ENCODE measurements around the gene ACADM. TPM values are rescaled to one million over a fixed set of nuclear protein-coding genes. Genes with fewer than 3 reads are reported as not detected.
"Not testable (repeated sequence)": the region's sequence is repeated elsewhere in the genome, so short reads cannot be mapped to it uniquely, and the experiment has no call there.

The ACADM gene
- 10 to 100 TPM; 34.9 to 37.5 TPM for total RNA-seq

DNA sequence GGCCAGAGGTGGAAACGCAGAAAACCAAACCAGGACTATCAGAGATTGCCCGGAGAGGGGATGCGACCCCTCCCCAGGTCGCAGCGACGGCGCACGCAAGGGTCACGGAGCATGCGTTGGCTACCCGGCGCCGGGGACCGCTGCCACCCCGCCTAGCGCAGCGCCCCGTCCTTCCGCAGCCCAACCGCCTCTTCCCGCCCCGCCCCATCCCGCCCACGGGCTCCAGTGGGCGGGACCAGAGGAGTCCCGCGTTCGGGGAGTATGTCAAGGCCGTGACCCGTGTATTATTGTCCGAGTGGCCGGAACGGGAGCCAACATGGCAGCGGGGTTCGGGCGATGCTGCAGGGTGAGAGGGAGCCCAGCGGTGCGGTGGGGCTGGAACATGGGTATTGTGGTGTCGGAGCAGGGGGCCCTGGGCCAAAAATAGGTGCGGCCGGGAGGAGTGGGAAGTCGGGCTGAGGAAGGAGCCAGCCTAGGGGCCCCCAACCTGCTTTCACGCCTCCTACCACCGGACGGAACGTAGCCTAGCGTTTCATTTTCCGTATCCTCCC lies at the start of gene ACADM:
Gene ACADM (plus strand): TSS at position 238 of the 551 bp plus-strand sequence. CDS start 79 bp downstream, at position 317.
- Mint-ChIP-seq H3K4me3 (peak within 1 kb of the TSS; percentile 98), H3K27me3 (no peaks in the 10 kb centered on the region), H3K9me3 (no peaks in the 10 kb centered on the region), H3K27ac (peak within 1 kb of the TSS; percentile 95), H3K36me3 (peaks cover 5% of the 10 kb centered on the region), H3K4me1 (peaks cover 37% of the 10 kb centered on the region)
- DNase-seq: peak; percentile 89
- POLR2A ChIA-PET: no interaction called here
- peak; percentile 96 for ATAC-seq (ENCODE audit: low read depth)

DNA sequence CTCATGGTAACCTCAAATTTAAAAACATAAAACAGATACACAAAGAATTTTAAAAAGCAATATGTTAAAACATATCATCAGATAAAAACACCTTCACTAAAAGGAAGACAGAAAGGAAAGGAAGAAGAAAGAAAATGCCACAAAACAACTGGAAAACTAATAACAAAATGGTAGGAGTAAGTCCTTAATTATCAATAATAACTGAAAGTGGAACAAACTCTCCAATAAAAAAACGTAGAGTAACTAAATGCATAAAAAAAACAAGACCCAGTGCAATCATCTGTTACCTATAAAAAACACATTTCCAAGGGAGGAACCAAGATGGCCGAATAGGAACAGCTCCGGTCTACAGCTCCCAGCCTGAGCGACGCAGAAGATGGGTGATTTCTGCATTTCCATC lies 47.1 kb upstream of the ACADM start:
- Mint-ChIP-seq H3K27ac (no peak overlapping the region), H3K4me1 (no peaks in the 10 kb centered on the region), H3K27me3 (no peaks in the 10 kb centered on the region), H3K36me3 (no peaks in the 10 kb centered on the region), H3K4me3 (no peak overlapping the region), H3K9me3 (no peaks in the 10 kb centered on the region)
- DNase-seq: no peak
- ATAC-seq (ENCODE audit: low read depth): no peak
- POLR2A ChIA-PET: no interaction called here

DNA sequence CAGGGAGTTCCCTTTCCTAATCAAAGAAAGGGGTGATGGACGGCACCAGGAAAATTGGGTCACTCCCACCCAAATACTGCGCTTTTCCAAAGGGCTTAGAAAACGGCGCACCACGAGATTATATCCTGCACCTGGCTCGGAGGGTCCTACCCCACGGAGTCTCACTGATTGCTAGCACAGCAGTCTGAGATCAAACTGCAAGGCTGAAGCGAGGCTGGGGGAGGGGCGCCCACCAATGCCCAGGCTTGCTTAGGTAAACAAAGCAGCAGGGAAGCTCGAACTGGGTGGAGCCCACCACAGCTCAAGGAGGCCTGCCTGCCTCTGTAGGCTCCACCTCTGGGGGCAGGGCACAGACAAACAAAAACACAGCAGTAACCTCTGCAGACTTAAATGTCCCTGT lies 46.5 kb upstream of the ACADM start:
- ATAC-seq (ENCODE audit: low read depth); H3K4me3 Mint-ChIP-seq; H3K27me3 Mint-ChIP-seq; POLR2A ChIA-PET; H3K27ac Mint-ChIP-seq; H3K36me3 Mint-ChIP-seq; H3K9me3 Mint-ChIP-seq; H3K4me1 Mint-ChIP-seq; DNase-seq: not testable (repeated sequence)

DNA sequence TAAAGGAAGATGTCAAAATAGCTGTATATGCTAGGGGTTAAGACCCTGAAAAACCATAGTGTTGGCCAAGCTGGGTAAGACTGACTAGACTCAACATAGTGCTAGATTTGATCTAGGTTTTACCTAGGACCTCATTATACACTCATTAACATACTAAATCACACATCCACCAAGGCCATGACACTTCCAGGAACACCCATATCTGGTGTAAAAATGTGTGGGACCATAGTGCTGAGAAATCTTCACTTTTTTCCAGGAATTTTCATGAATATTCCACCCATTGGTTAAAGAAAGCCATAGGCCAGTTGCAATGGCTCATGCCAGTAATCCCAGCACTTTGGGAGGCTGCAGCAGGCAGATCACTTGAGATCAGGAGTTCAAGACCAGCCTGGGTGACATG lies 34.0 kb upstream of the ACADM start:
- H3K27ac Mint-ChIP-seq: no peak overlapping the region
- H3K36me3 Mint-ChIP-seq: no peaks in the 10 kb centered on the region
- DNase-seq: no peak
- H3K4me3 Mint-ChIP-seq: no peak overlapping the region
- no peaks in the 10 kb centered on the region for H3K9me3 Mint-ChIP-seq
- H3K27me3 Mint-ChIP-seq: no peaks in the 10 kb centered on the region
- POLR2A ChIA-PET: no interaction called here
- no peak for ATAC-seq (ENCODE audit: low read depth)
- H3K4me1 Mint-ChIP-seq: no peaks in the 10 kb centered on the region

DNA sequence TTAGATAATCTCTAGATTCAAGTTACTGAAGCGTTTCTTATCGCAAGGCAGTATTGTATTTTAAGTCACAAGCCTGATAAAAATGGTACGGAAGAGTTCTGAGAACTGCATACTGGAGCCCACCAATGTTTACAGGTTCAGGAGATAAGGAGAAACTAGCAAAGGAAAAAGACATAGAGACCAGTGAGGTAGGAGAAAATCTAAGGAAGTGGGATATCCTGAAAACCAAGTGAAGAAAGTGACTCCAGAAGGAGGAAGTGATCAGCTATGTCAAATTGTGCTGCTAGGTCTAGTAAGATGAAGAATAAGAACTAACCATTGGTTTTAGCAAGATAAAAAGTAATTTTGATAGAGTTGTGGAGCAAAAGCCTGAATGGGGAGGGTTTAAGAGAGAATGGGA lies 31.0 kb upstream of the ACADM start:
- Mint-ChIP-seq H3K36me3 (peaks cover 1% of the 10 kb centered on the region), H3K27ac (no peak overlapping the region), H3K4me3 (no peak overlapping the region), H3K9me3 (no peaks in the 10 kb centered on the region), H3K27me3 (no peaks in the 10 kb centered on the region), H3K4me1 (no peaks in the 10 kb centered on the region)
- DNase-seq (no peak), ATAC-seq (ENCODE audit: low read depth) (no peak)
- POLR2A ChIA-PET: no interaction called here

DNA sequence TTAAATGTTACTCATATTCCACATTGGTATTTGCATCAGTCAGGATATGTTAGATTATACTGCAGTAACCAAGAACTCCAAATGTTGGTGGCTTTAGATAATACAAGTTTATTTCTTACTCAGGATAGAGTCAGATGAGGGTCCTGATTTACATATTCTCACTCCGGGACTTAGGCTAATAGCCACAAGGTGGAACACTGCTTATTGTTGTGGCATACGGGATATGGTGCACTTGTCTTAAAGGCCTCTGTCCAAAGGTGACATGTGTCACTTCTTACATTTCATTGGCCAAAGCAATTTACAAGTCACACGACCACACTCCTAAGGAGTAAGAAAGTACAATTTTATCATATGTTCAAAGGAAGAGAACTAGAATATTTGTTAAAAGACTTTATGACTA lies 28.5 kb upstream of the ACADM start:
- Mint-ChIP-seq H3K4me1 (no peaks in the 10 kb centered on the region), H3K27me3 (peaks cover 8% of the 10 kb centered on the region), H3K4me3 (no peak overlapping the region), H3K36me3 (peaks cover 1% of the 10 kb centered on the region), H3K27ac (no peak overlapping the region), H3K9me3 (no peaks in the 10 kb centered on the region)
- DNase-seq (no peak), ATAC-seq (ENCODE audit: low read depth) (no peak)
- POLR2A ChIA-PET: no interaction called here

DNA sequence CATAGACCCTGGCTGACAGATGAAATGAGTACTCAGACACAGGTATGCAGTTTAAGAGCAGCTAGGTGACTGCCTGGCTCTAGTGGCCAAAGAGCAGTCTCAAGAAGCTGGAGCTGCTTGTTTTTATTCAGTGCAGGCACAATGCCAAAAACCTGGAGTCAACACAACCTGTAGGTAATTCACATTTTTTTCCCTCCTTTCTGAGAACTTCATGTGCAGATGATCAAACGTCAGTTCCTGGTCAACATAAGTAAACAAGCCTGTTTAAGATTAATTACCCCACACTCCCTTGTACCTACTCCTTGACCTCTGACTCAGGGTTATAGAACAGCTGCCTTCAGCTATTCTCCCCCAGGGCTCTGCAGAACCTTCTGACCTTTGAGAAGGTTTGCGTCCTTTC lies 17.3 kb upstream of the ACADM start:
- H3K9me3 Mint-ChIP-seq: peaks cover 1% of the 10 kb centered on the region
- no peaks in the 10 kb centered on the region for H3K36me3 Mint-ChIP-seq
- DNase-seq: no peak
- no peak for ATAC-seq (ENCODE audit: low read depth)
- H3K27ac Mint-ChIP-seq: no peak overlapping the region
- no peaks in the 10 kb centered on the region for H3K4me1 Mint-ChIP-seq
- POLR2A ChIA-PET: no interaction called here
- H3K4me3 Mint-ChIP-seq: no peak overlapping the region
- peaks cover 16% of the 10 kb centered on the region for H3K27me3 Mint-ChIP-seq

DNA sequence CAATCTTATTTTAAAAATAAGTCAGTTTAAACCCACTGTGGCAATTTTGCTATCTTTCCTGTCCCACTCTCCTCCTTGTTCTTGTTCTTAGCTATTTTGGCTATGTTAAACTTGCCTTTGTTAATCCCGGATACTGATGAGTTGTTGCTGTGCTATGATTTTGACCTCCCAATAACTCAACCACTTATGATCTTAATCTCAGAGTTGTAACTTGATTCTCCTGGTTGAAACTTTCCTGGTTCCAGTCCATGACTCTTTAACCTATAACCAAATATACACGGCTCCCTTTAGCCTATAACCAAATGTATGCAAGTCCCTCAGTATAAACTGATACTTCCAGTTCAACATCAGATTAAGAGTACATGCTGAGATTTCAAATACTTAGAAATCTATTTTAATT lies 15.6 kb upstream of the ACADM start:
- Mint-ChIP-seq H3K27ac (no peak overlapping the region), H3K4me1 (no peaks in the 10 kb centered on the region), H3K4me3 (no peak overlapping the region), H3K9me3 (no peaks in the 10 kb centered on the region), H3K36me3 (no peaks in the 10 kb centered on the region), H3K27me3 (peaks cover 20% of the 10 kb centered on the region)
- ATAC-seq (ENCODE audit: low read depth) (no peak), DNase-seq (no peak)
- POLR2A ChIA-PET: no interaction called here

DNA sequence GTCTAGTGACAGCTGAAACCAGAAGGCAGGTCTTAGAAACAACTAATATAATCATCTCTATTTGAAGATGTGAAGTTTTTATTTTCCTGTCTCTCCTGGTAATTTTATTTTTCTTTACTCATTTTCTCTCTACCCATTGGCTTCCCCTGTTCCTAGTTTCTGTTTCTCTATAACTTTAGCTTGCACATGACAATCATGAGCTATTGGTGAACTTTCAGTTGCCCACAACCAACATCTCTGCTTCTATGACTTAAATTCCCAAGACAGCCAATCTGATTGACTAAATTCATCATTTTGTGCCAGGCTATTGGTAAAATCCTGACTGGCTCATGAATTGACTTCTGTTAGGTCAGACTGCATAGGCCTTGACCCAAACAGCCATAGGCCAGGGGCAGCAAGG lies 13.7 kb upstream of the ACADM start:
- Mint-ChIP-seq H3K4me1 (no peaks in the 10 kb centered on the region), H3K27me3 (peaks cover 16% of the 10 kb centered on the region), H3K9me3 (no peaks in the 10 kb centered on the region), H3K4me3 (no peak overlapping the region), H3K36me3 (no peaks in the 10 kb centered on the region), H3K27ac (no peak overlapping the region)
- ATAC-seq (ENCODE audit: low read depth): no peak
- POLR2A ChIA-PET: no interaction called here
- no peak for DNase-seq

DNA sequence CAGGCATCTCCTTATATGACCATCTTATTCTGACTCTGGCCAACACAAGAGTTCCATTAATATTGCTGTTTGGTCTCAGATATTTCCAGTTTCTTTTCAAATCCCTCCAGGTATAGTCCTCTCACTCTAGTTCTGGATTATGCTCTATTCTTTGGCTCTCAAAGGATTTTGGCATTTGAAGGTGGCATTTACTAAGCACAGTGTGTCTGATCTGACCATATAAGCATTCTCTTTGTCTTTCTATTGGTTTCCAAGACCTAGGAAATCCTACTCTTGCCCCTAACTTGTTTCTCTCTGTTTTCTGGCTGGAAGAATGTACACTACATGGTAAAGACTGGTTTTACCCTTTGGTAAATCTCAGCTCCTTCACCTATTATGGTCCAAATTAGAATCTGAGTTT lies 12.7 kb upstream of the ACADM start:
- Mint-ChIP-seq H3K4me3 (no peak overlapping the region), H3K9me3 (no peaks in the 10 kb centered on the region), H3K27me3 (peaks cover 10% of the 10 kb centered on the region), H3K4me1 (no peaks in the 10 kb centered on the region), H3K27ac (no peak overlapping the region), H3K36me3 (no peaks in the 10 kb centered on the region)
- ATAC-seq (ENCODE audit: low read depth) (no peak), DNase-seq (no peak)
- POLR2A ChIA-PET: no interaction called here

DNA sequence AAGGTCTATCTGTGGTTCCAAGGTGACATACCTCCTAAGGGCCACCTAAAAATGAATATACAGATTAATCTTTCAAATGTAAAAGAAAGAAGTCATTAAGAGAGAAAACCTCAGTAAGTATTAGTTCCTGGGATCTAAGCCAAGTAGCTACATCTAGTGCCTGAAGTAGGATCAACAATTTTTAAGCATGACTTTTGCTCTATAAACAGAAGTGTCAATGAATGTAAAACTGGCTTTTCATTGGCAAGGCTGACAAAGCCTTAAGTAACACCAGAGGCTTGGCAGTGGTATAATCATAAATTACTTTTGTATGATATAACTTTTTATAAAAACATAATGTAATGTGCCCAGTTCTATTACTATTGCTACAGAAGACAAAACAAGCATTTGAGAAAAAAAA lies 12.2 kb upstream of the ACADM start:
- Mint-ChIP-seq H3K4me1 (no peaks in the 10 kb centered on the region), H3K4me3 (no peak overlapping the region), H3K9me3 (no peaks in the 10 kb centered on the region), H3K36me3 (no peaks in the 10 kb centered on the region), H3K27me3 (peaks cover 10% of the 10 kb centered on the region), H3K27ac (no peak overlapping the region)
- POLR2A ChIA-PET: no interaction called here
- no peak for DNase-seq
- ATAC-seq (ENCODE audit: low read depth): no peak

DNA sequence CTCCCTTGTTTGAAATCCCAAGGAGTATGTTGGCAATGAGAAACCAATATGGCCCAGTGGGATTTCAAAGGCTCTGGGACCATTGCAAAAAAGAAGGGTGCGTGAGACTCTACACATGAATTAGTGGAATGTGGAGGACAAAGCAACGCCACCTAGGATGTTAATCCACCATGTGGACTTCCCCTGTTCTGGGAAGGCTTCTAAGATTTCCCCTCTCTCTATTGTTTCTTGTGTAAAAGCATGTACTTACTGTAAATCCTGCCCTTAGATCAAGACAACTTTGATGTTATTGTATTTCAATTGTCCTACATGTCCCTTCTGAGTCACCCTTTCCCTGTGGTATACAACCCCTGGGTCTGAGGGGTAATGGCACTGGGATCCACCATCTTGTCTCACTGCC lies 4.7 kb upstream of the ACADM start:
- DNase-seq (no peak), ATAC-seq (ENCODE audit: low read depth) (no peak)
- peaks cover 13% of the 10 kb centered on the region for H3K4me1 Mint-ChIP-seq
- H3K27me3 Mint-ChIP-seq: peaks cover 3% of the 10 kb centered on the region
- H3K4me3 Mint-ChIP-seq: no peak overlapping the region
- H3K27ac Mint-ChIP-seq: no peak overlapping the region
- POLR2A ChIA-PET: no interaction called here
- H3K9me3 Mint-ChIP-seq: no peaks in the 10 kb centered on the region
- no peaks in the 10 kb centered on the region for H3K36me3 Mint-ChIP-seq

DNA sequence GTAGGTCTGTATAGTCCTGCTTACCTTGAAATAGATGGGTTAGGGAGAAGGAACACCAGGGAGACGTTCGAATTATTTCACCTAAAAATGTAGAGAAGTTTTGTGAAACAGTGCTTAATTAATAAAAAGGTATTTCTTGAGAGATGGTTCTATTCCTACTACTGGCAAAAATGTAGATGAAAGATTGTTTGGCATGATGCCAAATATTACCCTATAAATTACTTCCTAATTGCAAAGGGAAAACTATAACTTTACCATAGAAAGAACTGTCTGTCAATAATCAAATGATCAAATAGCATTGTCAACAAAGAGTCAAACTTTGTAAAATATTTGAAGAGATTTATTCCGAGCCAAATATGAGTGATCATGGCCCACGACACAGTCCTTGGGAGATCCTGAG lies 4.2 kb upstream of the ACADM start:
- Mint-ChIP-seq H3K27me3 (peaks cover 3% of the 10 kb centered on the region), H3K36me3 (no peaks in the 10 kb centered on the region), H3K4me1 (peaks cover 14% of the 10 kb centered on the region), H3K27ac (no peak overlapping the region), H3K4me3 (no peak overlapping the region), H3K9me3 (no peaks in the 10 kb centered on the region)
- no peak for DNase-seq
- POLR2A ChIA-PET: no interaction called here
- ATAC-seq (ENCODE audit: low read depth): no peak

DNA sequence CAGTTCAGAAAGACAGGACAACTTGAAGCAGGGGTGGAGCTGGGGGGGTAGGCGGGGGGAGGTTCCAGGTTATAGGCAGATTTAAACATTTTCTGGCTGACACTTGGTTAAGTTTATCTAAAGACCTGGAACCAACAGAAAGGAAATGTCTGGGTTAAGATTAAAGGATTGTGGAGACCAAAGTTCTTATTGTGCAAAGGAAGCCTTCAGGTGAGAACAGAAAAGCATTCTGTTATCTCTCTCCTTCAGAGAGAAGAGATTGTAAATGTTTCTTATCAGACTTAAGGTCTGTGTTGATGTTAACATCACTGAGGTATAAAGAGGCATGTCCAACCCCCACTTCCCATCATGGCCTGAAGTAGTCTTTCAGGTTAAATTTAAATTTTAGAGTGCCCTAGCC lies 3.7 kb upstream of the ACADM start:
- POLR2A ChIA-PET: no interaction called here
- no peak for DNase-seq
- H3K4me3 Mint-ChIP-seq: no peak overlapping the region

DNA sequence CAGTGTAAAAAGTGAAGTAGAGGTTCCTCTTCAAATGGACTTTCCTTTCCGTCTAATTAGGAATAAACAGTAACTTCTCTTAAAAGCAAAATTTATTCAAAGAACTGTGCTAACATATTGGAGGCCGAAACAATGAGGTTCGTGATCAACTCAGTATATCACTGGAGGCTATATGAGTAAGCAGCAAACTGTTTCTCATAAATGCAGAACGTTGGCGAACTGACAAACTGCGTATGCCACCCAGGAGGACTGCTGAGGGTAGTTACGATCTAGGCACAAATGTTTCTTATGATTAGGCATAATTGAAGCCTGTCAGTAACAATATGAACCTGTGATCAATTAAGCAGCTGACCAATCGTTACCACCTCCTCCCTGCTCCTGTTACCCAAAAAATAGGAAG lies 2.3 kb upstream of the ACADM start:
- POLR2A ChIA-PET: interaction anchor here (1.2 kb wide), 1 partner anchor 63 kb away, joined by 3 read pairs; no protein-coding TSS in a partner anchor
- not testable (repeated sequence) for H3K4me3 Mint-ChIP-seq; H3K36me3 Mint-ChIP-seq; H3K27me3 Mint-ChIP-seq; H3K27ac Mint-ChIP-seq; ATAC-seq (ENCODE audit: low read depth); DNase-seq; H3K9me3 Mint-ChIP-seq
- H3K4me1 Mint-ChIP-seq: peaks cover 29% of the 10 kb centered on the region

More for the DNA sequence above, 3.7 kb upstream of the ACADM start:
- Mint-ChIP-seq H3K36me3 (no peaks in the 10 kb centered on the region), H3K27me3 (peaks cover 3% of the 10 kb centered on the region), H3K4me1 (peaks cover 19% of the 10 kb centered on the region), H3K9me3 (no peaks in the 10 kb centered on the region), H3K27ac (no peak overlapping the region)
- ATAC-seq (ENCODE audit: low read depth): no peak
